ENCODE data around the gene HGD. TPM values are rescaled to one million over a fixed set of nuclear protein-coding genes. Genes with fewer than 3 reads are reported as not detected.

The HGD gene
- total RNA-seq, 1 donor from 2014 or later = 11.9 TPM

DNA sequence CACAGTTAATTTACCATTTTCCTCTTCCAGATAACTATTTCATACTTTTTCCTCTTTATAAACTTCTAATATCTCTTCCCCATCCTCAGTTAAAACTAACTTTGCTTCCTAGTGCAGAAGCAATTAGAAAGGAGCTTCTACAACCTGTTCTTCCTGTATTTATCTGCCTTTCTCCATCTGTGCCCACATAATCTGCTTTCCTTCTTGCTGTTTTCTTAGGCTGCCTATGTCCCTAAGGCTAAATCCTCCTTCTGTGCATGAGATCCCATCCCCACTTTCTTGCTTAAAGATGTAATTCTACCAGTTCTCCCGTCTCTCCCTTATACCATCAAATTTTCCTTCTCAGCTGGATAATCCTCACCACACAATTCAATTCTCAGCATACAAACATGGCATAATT, 28.3 kb upstream of the HGD start:
- no peak for DNase-seq (ENCODE audit: low spot score, unreplicated experiment)
- no peak overlapping the region for H3K4me3 Mint-ChIP-seq (ENCODE audit: low read depth)
- H3K27ac Mint-ChIP-seq = no peak overlapping the region
- H3K27me3 Mint-ChIP-seq = no peaks in the 10 kb centered on the region
- no peaks in the 10 kb centered on the region for H3K4me1 Mint-ChIP-seq (ENCODE audit: low read depth)
- TF ChIP-seq, protein P1, sequence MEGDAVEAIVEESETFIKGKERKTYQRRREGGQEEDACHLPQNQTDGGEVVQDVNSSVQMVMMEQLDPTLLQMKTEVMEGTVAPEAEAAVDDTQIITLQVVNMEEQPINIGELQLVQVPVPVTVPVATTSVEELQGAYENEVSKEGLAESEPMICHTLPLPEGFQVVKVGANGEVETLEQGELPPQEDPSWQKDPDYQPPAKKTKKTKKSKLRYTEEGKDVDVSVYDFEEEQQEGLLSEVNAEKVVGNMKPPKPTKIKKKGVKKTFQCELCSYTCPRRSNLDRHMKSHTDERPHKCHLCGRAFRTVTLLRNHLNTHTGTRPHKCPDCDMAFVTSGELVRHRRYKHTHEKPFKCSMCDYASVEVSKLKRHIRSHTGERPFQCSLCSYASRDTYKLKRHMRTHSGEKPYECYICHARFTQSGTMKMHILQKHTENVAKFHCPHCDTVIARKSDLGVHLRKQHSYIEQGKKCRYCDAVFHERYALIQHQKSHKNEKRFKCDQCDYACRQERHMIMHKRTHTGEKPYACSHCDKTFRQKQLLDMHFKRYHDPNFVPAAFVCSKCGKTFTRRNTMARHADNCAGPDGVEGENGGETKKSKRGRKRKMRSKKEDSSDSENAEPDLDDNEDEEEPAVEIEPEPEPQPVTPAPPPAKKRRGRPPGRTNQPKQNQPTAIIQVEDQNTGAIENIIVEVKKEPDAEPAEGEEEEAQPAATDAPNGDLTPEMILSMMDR (IDR thresholded peaks at IDR 0.05; ENCODE audit: unreplicated experiment) = no peak
- no peaks in the 10 kb centered on the region for H3K9me3 Mint-ChIP-seq (ENCODE audit: low read depth)
- H3K36me3 Mint-ChIP-seq (ENCODE audit: insufficient read depth) = peaks cover 4% of the 10 kb centered on the region

DNA sequence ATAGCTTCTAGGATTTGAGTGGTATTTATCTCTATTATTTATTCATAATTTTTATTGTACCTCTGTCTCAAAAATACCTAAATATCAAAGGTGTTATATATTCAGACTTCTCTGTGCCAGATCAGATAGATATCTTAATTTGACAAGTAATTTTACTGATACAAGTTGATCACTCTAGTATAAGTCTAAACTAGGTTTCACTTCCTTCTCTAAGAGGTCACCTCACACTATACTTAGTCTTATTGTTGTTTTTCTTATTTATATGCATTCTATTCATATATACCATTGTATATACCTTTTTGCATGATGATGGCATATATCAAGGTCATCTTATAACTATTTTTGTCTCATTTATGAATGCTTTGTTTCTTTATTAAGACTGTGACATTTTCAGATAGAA, 26.4 kb upstream of the HGD start:
- DNase-seq (ENCODE audit: low spot score, unreplicated experiment) = no peak
- no peaks in the 10 kb centered on the region for H3K4me1 Mint-ChIP-seq (ENCODE audit: low read depth)
- TF ChIP-seq, protein P1 (IDR thresholded peaks at IDR 0.05; ENCODE audit: unreplicated experiment) = no peak
- peaks cover 6% of the 10 kb centered on the region for H3K9me3 Mint-ChIP-seq (ENCODE audit: low read depth)
- H3K36me3 Mint-ChIP-seq (ENCODE audit: insufficient read depth) = peaks cover 15% of the 10 kb centered on the region
- H3K4me3 Mint-ChIP-seq (ENCODE audit: low read depth) = no peak overlapping the region
- no peaks in the 10 kb centered on the region for H3K27me3 Mint-ChIP-seq
- H3K27ac Mint-ChIP-seq = no peak overlapping the region

DNA sequence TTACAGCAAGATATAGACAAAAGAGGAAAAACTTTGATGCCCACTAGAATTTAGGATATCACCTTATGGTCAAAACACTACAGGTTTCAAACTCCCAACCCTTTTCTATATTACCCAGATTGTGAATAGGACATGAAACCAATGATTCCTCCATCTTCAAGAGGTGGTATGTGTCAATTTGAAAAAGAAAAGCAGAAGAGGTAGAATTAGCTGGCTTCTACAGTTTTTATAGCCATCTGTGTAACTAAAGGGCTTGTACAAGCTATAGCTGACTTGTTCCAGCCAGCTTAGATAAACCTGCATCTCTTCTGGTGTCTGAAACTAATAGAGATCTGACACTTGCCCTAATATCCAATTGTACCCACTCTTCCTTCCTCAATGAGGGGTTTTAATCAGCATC, 24.9 kb upstream of the HGD start:
- Mint-ChIP-seq H3K4me1 (ENCODE audit: low read depth) (no peaks in the 10 kb centered on the region), H3K4me3 (ENCODE audit: low read depth) (no peak overlapping the region), H3K9me3 (ENCODE audit: low read depth) (peaks cover 12% of the 10 kb centered on the region), H3K27me3 (no peaks in the 10 kb centered on the region), H3K36me3 (ENCODE audit: insufficient read depth) (peaks cover 23% of the 10 kb centered on the region), H3K27ac (no peak overlapping the region)
- DNase-seq (ENCODE audit: low spot score, unreplicated experiment) = no peak
- TF ChIP-seq, protein P1 (IDR thresholded peaks at IDR 0.05; ENCODE audit: unreplicated experiment) = no peak

DNA sequence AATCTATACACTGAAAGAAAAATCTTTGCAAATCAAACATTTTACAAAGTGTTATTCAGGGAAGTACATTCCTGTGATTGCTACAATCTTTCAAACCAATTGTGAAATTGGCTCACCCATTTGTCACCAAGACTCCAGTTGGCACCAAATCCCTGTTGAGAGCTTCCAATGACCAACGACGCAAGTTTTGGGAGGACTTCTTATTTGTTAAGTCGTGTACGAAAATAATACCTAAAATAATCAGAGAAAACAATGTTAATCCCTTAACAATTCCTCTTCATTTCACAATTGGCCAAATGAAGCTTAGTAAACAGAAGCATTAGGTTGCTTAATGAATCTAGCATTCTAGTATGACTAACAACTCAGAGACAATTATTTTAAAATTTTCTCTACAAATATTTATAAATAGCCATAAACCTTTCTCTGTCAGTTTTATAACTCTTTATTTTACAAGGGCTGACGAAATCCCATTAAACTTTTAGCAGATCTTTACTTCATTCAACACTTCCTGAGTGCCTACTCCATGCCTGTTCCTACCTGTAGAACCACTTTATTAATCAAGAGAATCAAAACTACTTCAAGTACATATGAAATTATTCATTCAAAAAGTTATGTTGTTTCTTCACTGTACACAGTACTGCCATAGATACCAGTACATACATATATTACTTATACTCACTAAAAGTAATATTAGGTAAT, 24.0 kb upstream of the HGD start:
- no peaks in the 10 kb centered on the region for H3K27me3 Mint-ChIP-seq
- H3K9me3 Mint-ChIP-seq (ENCODE audit: low read depth) = peaks cover 12% of the 10 kb centered on the region
- H3K36me3 Mint-ChIP-seq (ENCODE audit: insufficient read depth) = peaks cover 23% of the 10 kb centered on the region
- DNase-seq (ENCODE audit: low spot score, unreplicated experiment) = no peak
- TF ChIP-seq, protein P1 (IDR thresholded peaks at IDR 0.05; ENCODE audit: unreplicated experiment) = no peak
- H3K27ac Mint-ChIP-seq = no peak overlapping the region
- H3K4me1 Mint-ChIP-seq (ENCODE audit: low read depth) = no peaks in the 10 kb centered on the region
- H3K4me3 Mint-ChIP-seq (ENCODE audit: low read depth) = no peak overlapping the region

DNA sequence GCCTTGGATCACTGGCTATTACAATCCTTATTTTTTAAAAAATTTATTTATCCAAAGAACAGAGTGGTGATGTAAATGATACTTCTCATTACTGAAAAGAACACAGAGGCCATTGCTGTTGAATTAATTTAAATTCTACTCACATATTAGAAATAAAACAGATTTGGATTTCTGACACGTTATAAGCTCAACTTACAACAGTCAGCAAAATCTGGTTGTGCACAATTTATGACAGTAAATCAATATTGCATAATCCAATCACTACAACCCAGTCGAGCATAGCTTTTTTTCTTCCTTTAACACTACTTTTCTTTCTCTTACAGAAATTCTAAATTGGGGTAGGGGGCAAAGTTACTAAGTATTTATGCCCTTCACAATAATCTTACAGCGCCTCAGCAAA, 17.3 kb upstream of the HGD start:
- Mint-ChIP-seq H3K4me3 (ENCODE audit: low read depth) (no peak overlapping the region), H3K9me3 (ENCODE audit: low read depth) (peaks cover 12% of the 10 kb centered on the region), H3K36me3 (ENCODE audit: insufficient read depth) (peaks cover 16% of the 10 kb centered on the region), H3K27me3 (no peaks in the 10 kb centered on the region), H3K4me1 (ENCODE audit: low read depth) (peaks cover 16% of the 10 kb centered on the region), H3K27ac (no peak overlapping the region)
- TF ChIP-seq, protein P1 (IDR thresholded peaks at IDR 0.05; ENCODE audit: unreplicated experiment) = no peak
- DNase-seq (ENCODE audit: low spot score, unreplicated experiment) = no peak

All from progenitor cell of endocrine pancreas (in vitro differentiated cells).